Stimulated activated CD8-positive, alpha-beta memory T cell treated with anti-CD3 and anti-CD28 coated beads, Interleukin-7, amount 100 ng/mL, for 24 hours (primary cell): ENCODE results near the gene MRPS34.

Experiments used
- DNase-seq: peaks from one replicate; pipeline ENCODE4 v3.0.0-alpha.2; 2020; ENCODE audit warnings: low read depth

Gene MRPS34

DNA sequence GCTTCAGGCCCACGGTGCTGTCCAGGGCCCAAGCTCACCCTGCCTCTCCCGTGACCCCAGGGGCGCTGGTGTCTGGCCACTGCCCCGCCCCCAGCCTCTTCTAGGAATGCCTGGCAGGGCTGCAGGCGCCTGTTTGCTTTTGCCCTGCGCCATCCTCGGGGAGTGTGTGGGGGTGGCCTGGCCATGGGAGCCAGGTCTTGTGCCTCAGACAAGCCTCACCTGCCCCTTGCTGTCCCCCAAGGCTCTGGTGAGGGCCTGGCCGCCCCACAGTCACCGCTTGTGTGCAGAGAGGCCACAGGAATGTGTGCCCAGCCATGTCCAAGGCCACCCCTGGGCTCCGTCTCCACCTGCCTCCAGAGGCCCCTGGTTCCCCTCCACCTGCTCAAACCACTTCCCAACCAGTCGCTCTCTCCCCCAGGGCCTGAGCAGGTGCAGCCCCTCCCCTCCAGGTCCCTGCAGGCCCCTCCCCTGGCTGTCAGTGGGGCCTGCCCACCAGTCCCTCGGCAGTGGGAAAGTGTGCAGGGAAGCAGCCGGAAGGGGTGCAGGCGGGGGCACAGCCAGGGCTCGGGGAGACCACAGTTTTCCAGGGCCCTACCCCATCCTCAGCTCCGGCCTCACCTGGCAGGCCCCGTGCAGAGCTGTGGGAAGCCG, 21.4 kb upstream of the MRPS34 start:
- no peak for DNase-seq

DNA sequence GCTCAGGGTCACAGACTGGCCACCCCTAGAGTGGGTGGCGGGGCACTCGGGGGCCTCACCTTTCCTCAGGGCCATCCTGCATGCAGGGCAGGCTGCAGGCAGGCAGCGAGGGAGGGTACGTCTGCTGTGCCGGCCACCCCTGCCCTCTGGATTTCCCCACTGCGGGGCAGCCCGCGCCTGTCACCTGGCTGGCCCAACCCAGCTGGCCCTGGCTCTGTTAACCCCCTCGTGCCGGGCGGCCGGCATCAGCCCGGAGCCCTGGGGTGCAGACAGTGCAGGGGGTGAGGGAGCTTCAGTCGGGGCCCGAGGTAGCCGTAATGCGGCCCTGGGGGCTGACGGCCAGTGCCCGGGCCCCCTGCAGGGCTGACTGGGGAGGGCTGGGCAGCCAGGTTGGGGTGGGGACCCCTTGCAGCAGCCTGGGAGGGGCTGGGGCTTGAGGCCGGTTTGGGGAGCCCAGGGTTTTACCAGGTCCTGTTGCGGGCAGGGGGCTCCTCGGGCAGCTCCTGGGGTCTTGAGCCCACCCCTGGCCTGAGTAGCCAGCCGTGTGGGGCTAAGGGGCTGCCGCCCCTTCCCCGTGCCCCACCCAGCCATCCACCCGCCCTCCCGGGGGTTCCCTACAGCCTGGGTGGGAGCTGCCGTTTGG, 20.8 kb upstream of the MRPS34 start, which contains the start of gene IGFALS:
TSS of gene IGFALS (minus strand) at position 128 of the 643 bp plus-strand sequence. CDS start at position 75, 53 bp downstream.
- DNase-seq: no peak

DNA sequence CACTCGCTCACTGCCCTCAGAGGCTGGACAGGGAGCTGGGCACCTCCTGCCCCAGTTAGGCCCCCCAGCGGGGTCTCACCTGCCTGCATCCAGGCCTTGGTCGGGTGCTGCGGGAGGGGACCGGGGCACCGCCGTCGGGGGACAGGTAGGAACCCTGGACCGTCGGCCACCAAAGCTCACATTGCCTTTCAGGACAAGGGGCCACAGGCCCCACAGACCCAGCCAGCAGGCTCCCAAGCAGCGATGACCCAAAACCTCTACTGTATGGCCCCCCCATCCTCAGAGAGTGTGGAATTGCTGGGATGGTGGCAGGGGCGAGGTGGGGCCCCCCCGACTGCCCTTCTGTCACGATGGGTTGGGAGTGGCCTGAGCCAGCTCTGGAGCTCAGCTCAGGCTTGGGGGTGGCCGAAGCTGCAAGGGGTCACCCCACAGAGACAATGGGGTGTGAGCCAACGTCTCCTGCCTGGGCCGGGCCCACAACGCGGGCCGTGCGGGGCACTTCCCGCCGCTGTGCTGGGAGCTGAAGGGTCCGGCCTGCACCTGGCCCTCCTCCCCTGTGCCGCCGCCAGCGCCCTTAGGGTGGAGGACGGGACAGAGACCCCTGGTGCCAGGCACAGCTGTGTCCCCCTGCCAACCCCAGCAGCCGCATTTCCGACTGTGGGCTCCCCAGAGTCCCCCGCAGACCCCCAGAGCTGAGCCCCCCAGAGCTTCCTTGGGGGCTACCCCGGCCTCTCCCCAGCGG, 20.1 kb upstream of the MRPS34 start:
- DNase-seq: no peak

DNA sequence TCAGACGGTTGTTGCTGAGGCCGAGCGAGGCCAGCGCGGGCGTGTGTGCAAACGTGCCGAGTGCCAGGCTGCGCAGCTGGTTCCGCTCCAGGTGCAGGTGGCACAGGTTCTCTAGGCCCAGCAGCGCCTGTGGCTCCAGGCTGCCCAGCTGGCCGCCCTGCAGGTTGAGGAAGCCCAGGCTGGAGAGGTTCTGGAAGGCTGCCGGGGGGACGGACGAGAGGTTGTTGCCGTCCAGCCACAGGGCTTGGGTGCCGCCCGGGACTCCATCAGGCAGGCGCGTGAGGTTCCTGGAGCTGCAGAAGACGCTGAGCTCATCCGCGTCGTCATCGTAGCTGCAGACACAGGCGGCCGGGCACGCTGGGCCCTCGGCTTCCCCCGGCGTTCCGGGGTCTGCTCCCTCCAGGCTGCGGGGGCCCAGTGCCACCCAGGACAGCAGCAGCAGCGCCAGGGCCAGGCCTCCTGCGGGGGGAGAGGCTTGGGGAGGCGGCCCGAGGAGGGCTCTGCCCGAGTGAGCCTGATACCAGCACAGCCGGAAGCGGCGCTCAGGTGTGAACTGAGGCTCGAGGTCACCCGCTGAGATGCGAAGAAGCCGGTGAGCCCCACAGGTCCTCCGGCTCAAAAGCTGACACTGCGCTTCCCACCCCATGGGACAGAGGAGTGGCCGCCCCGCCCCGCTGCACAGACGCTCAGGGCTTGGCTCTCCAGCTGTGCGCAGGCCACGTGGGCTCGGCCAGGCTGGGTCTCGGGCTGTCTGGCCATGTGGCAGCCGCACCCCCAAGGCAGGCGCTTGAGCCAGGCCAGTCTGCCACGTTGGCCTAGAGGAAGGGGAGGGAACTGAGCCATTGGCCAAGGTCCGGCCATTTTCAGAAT, 19.2 kb upstream of the MRPS34 start:
- DNase-seq: no peak

DNA sequence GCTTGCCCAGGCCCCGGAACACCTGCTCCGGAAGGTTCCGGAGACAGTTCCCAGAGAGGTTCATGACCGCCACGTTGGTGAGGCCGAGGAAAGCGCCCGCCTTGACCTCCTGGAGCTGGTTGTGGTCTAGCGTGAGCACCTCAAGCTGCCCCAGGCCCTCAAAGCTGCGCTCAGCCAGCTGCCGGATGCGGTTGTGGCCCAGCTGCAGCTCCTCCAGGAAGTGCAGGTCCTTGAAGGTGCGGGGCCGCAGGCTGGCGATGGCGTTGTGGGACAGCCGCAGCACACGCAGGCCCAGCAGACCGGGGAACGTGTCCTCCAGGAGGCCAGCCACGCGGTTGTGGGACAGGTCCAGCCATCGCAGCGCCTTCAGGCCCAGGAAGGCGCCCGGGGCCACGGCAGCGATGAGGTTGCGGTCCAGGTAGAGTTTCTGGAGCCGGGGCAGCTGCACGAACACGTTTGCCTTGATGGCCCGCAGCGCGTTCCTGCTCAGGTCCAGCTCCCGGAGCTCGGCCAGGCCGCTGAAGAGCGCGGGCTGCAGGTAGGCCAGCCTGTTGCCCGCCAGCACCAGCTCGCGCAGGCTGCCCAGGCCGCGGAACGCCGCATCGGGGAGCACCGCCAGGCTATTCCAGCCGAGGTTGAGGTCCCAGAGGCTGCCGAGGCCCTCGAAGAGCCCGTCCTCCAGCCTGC, 18.5 kb upstream of the MRPS34 start:
- DNase-seq: no peak

DNA sequence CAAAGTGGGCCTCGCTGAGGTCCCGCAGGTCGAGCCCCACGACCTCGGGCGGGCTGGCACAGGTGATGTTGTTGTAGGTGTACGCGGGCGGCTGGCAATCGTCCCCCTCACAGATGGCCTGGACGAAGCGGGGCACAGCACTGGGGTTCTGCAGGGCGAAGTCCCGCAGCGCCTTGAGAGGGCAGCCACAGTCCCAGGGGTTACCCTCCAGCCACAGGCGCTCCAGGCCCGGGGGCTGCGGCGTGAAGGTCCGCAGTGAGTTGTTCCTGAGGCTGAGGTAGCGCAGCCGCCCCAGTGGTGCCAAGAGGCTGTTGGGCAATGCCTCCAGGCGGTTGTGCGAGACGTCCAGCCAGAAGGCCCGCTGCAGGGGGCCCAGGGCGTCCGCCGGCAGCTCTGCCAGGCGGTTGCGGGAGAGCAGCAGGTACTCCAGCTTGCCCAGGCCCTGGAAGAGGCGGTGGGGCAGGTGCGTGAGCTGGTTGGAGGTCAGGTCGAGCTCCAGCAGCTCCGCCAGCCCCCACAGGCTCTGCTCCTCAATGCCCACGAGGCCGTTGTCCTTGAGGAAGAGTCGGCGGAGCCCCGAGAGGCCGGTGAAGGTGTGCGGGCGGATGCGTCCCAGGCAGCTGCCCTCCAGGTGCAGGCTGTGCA, 17.8 kb upstream of the MRPS34 start:
- no peak for DNase-seq

DNA sequence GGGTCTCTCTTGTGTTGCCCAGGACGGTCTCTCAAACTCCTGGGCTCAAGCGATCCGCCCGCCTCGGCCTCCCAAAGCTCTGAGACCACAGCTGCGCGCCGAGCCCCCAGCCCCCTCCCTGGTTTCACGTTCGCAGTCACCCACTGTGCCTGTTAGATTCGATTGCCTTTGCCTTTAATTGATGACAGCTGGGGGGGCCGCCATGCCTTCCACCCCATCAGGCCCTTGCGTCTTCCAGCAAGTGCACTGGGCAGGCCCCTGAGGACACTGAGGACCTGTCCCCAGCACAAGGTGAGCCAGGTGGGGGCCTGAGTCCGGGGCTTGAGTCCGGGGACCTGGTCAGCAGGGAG, 17.3 kb upstream of the MRPS34 start:
- DNase-seq: no peak

DNA sequence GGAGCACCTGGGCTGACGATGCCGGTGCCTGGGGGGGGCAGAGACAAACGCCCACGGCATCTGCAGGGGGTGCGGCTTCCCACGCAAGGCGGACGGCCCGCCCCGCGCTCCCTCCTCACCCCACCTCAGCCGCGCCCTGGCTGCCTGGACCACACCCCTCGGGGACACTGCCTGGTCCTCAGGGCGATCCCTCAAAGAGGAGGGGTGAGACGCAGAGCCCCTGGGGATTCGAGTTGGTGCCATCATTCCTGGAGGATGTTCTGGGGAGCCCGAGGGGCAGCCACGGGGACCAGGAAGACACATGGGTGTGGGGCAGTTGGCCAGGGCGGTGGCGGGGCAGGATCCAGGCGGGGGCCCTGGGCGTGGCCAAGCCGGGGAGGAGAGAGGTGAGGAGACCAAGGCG, 16.7 kb upstream of the MRPS34 start:
- DNase-seq: no peak

DNA sequence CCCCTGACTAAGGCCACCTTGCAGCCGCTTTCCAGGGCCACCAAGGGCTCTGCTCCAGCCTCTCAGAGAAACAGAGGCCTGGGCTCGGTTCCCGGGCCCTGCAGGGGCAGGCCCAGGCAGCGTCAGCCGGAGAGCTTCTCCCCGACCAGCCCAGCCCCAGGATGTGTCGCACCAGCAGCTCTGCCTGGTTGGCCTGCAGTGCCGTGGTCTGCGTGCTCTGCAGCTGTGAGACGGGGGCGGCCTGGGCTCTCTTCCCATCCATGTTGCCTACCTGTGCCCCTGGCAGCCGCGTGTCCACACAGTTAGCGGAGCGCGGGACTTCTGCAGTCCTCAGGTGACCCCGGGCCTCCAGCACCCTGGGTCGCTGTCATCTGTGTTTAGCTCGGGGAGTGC, 15.8 kb upstream of the MRPS34 start:
- no peak for DNase-seq

DNA sequence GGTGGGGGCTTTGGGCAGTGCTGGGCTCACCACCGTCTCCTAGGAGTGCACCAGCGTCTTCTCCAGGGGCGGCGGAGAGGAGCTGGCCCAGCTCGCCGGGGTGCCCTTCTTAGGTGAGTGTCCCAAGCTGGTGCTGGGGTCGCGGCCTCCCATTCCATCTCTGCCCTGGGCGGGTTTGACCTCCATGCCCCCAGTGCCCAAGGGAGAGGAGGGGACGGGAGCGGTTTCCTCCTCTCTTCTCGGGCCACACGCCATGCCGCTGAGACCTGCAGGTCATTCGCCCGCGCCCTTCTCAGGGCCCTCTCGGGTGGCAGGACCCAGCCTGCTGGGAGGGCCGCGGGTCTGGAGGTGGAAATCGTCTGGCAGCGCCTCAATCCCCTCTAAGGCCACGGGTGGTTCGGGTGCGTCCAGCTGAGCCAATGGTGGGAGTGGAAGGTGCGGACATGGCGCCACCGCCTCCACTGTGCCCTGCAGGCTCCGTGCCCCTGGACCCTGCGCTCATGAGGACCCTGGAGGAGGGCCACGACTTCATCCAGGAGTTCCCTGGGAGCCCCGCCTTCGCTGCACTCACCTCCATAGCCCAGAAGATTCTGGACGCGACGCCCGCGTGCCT, 15.3 kb upstream of the MRPS34 start:
- DNase-seq: no peak

DNA sequence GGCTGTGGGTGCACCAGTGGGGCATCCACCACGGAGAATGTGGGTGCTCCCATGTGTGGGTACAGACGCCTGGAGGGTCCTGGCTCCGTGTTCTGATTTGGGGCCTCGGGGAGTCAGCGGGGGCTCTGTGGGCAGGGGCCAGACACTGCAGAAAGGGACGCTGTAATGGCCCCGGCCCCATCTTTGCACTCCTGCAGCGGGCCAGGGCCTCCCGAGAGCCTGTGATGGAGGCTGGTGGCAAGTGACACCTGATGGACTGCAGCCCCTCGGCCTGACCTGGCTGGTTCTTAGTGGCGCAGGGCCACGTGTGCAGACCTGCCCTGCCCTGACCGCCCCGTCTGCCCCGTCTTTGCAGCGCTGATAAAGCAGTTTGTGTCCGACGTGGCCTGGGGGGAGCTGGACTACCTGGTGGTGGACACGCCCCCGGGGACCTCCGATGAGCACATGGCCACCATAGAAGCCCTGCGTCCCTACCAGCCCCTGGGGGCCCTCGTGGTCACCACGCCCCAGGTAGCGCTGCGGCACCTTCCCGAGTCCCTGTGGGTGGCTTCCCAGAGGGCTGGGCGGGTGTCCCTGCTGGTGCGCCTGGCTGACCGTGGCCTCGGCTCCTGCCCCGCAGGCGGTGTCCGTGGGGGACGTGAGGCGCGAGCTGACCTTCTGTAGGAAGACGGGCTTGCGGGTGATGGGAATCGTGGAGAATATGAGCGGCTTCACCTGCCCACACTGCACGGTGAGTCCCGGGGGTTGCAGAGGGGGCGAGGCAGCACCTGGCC, 14.6 kb upstream of the MRPS34 start:
- no peak for DNase-seq

DNA sequence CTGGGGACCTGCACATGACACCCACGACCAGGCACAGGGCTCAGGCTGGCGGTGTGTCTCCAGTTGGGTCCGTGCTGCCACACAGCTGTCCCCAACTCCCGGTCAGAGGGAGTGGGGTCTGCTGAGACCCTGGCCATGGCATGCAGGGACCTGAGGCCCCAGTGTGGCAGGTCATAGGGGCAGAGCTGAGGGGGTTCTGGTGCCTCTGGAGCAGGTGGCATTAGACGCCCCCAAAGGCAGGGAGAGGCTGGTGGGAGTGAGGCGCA, 14.1 kb upstream of the MRPS34 start:
- no peak for DNase-seq

DNA sequence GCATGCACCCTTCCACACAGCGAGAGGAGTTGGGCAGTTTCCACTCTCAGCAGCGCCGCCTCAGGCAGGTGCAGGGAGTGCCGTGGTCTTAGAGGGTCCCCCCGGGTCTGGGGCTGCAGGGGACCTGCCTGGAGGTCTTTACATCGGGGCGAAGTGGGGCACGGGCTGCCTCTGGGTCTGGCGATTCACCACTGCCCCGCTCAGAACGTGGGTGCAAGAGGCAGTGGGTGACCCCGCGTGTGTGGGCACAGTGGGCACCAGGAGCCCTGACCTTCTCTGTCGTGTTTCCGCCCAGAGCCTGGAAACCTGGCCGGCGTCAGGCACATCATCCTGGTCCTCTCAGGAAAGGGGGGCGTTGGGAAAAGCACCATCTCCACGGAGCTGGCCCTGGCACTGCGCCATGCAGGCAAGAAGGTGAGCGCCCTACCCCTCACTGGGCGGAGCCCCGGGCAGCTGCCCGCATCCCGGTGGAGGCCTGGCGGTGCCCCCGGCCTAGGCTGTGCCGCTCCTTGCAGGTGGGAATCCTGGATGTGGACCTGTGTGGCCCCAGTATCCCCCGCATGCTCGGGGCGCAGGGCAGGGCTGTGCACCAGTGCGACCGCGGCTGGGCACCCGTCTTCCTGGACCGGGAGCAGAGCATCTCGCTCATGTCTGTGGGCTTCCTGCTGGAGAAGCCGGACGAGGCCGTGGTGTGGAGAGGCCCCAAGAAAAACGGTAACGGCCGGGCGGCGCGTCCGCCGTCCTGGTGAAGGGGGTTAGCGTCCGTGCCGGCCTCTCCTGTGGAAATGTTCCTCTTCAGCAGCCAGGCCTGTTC, 13.5 kb upstream of the MRPS34 start:
- no peak for DNase-seq

DNA sequence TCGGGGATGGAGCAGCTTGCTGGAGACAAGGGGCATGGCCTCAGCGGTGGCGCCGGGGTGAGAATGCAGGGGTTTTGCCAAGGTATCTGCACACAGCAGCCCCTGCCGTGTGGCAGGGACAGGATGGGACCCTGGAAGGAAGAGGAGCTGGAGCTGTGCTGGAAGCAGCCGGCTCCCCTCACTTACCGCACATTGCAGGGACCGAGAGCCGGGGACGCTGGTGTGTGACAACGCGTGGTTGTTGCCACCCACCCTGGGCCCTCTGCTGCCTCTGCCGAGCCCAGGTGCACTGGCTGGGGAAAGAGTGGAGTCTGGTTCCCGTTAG, 12.9 kb upstream of the MRPS34 start:
- no peak for DNase-seq

DNA sequence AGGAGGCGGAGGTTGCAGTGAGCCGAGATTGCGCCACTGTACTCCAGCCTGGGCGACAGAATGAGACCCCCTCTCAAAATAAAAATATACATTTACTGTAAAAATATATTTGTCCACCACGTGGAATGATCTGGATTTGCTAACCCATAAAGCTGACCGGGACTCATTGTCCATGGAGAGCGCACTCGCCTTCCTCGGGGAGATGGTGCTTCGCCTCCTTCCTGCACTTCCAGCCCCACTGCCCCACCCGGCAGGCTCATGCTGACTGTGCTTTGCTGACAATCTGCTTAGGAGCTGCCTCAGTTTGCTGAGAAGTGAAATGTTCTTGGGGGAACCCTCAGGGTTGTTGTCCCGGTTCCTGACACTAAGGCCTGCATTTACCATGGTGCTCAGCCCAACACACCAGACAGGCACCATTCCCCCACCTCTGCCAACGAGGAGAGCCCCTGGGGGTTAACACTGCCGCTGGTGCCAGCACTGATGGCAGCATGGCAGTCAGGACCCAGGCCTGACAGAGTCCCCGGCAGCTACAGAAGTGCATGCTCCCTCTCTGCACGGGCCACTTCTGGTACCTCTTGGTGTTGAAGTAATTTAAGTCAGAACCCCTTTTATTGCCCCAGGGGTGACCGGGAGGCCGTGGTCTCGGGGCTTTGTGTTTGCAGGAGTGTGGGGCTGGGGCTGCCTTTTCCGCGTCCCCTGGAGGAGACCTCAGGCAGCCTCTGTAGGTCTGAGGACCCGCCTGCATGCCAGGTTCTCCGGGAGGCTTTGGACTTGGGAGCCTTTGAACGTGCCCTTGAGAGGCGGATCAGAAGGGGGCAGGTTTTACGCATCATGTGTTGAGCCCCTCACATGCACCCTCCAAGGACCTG, 12.3 kb upstream of the MRPS34 start:
- no peak for DNase-seq

DNA sequence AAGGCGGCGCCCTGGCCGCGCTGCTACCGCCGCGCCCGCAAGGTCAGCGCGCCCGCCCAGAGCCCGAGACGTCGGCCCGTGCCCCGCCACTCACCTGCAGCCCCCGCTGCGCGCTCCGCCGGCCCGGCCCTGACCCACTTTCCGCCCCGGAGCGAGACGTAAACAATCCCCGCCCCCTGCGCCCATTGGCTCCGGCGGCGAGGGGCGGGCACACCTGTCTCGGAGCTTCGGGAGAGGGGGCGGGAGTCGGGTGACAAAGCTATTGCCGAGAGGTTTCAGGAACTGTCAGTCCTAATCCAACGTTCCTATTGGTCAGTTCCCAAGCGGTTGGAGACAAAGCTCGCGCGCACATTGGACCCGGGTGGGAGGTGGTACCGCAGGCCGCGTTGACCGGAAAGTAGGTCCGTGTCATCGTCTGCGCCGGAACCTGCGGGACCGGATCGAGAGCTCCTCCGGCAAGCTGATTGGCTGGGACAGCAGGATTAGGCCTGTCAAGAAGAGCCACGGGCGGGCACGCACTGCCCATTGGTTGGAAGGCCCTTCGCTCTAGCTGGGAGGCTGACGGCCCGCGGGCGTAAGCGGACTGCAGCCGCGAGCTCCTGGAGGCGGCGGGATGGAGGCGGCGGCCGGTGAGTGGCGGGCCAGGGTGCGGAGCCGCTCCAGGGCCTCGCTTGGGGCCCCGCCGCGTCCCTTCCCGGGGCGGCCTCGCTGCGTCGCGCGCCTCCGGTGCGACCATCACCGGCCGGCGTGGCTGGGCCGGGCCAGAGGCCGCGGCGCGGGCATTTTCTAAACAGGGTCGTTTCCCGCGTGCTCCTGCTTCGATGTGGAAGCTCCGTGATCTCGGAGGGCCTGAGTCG, 9.7 kb upstream of the MRPS34 start, which contains the start of the genes NUBP2 and SPSB3:
TSS of gene NUBP2 (plus strand) at position 553 of the 857 bp plus-strand sequence. CDS start at position 614, 61 bp downstream.
TSS of gene SPSB3 (minus strand) at position 164 of the 857 bp plus-strand sequence. CDS start 1,088 bp downstream, outside the sequence.
- peak; percentile 95 for DNase-seq

DNA sequence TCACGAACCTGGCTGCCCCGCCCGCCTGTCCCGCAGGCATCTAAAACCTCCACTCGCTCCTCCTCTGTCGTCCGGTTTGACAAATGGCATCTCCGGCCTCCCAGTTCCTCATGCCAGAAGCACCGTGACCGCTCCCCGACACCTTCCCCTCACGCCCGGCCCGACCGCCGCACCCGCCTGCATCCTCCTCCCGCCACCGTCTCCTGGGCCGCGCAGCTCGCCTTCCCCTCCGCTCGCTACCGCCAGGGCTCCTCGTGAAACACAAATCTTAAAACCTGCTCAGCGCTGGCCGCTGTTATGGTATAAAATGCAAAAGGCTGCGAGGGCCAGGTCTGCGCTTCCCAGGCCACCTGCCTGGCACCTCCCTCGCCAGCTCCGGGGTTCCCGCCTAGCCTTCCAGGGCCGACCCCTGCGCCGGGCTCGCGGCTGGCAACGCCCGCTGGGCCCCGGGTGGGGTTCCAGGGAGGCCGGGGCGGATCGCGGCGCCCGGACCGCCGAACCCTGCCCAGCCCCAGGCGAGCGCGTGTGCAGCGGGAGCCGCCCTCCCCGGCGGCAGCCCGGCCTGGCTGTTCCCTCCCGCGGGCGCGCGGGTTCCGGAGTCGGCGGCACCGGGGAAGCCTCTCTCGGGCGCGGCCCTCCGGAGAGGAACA, 8.9 kb upstream of the MRPS34 start:
- DNase-seq: no peak
